GM12875 (cell line): ENCODE results near the gene TNNC2.
"Not testable (repeated sequence)": the region's sequence is repeated elsewhere in the genome, so short reads cannot be mapped to it uniquely, and the experiment has no call there.

Source experiments
- H3K4me3 ChIP-seq: one replicate; pipeline ENCODE4 v1.5.1; 2011; ENCODE audit warnings: low read depth, low read length, control low read depth
- TF ChIP-seq, protein P1 (sequence below): IDR thresholded peaks from 2 replicates; pipeline ENCODE4 v1.5.1; 2011; ENCODE audit warnings: low read depth, mild to moderate bottlenecking, control low read depth, inconsistent platforms, low read length, moderate library complexity, borderline replicate concordance; ENCODE audit not compliant: insufficient read depth

Gene TNNC2

DNA sequence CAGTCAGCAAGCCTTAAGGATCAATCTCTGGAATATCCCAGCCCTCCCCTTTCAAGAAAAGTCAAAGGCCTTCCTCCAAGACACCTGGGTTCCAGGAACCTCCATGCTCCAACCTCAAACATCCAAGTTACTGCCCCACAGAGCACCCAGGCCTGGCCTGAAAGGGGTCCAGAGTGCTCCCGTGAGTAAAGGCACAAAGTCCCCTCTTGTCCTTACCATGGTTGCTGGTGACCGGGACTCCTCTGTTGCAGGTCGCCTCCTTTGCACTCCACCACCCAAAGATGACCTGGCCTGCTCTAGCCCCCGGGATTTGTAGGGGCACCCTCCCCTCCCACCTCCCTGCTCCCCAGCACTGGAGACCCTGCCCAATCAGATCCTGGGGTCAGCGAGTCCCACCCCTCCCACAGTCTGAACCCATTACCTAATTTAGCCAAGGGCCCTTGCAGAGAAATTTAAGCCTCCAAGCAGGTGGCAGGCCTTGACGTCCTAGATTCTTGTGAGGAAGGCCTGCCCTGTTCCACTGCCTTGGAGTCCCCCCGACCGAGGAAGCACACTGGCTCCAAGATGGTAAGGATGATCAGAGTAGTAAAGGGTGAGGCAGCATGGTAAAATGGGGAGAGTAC lies at the start of gene TNNC2:
Gene TNNC2, minus strand, starts transcription at position 283 of the 623 bp plus-strand sequence. Its CDS starts 64 bp downstream, at position 219.
- no peak within 1 kb of the TSS for H3K4me3 ChIP-seq
- TF ChIP-seq, protein P1, sequence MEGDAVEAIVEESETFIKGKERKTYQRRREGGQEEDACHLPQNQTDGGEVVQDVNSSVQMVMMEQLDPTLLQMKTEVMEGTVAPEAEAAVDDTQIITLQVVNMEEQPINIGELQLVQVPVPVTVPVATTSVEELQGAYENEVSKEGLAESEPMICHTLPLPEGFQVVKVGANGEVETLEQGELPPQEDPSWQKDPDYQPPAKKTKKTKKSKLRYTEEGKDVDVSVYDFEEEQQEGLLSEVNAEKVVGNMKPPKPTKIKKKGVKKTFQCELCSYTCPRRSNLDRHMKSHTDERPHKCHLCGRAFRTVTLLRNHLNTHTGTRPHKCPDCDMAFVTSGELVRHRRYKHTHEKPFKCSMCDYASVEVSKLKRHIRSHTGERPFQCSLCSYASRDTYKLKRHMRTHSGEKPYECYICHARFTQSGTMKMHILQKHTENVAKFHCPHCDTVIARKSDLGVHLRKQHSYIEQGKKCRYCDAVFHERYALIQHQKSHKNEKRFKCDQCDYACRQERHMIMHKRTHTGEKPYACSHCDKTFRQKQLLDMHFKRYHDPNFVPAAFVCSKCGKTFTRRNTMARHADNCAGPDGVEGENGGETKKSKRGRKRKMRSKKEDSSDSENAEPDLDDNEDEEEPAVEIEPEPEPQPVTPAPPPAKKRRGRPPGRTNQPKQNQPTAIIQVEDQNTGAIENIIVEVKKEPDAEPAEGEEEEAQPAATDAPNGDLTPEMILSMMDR, result no peak

DNA sequence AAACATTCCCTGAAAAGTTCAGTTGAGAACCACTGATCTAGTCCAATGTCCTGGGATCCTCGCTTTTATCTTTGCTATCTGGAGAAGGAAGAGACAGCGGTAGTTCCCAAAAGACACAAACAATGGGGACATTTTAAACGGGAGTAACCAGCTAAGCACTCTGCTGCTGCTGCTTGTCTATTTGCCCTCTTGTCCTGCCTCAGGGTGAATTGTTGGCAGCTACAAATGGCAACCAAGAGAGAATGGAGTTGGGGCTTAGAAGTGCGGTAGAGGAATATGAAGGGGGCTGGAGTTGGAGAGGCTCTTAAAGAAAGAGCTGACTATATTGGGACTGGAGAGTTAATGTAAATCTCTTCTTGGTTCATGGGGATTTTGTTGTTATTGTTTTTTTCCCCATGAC lies 47.5 kb upstream of the TNNC2 start:
- H3K4me3 ChIP-seq, result no peak overlapping the region
- TF ChIP-seq, protein P1, result no peak

DNA sequence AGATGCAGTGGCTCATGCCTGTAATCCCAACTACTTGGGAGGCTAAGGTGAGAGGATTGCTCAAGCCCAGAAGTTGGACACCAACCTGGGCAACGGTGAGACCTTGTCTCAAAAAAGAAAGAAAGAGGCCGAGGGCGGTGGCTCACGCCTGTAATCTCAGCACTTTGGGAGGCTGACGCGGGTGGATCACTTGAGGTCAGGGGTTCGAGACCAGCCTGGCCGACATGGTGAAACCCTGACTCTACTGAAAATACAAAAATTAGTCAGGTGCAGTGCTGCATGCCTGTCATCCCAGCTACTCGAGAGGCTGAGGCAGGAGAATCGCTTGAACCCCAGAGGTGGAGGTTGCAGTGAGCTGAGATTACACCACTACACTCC lies 47.0 kb upstream of the TNNC2 start:
- not testable (repeated sequence) for H3K4me3 ChIP-seq

DNA sequence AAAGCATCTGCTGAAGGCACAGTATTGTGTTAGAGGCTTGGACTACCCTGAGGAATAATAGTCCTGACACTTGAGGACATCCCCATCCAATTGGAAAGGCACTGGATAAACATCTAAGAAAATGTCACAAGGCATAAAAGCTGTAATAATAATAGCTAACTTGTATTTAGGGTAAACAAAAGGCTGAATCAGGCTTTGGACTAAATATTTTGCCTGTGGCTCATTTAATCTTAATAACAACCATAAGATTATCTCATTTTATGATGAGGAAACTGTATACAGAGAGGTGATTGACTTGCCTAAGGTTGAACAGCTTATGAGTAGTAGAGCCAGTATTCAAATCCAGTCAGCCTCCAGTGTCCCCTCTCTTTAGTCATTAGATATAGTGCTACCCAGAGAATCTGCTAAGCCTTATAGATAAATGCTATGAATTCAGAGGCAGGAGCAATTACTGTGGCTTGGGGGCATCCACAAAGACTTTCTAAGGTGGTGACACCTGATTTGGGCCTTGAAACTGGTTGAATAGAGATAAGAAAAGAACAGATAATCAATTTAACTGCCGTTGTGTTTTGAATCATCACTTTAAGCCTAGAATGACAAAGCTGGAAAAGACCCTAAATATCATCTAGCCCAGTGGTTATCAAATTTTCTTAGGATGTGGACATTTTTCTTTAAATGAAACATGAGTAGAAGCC lies 46.4 kb upstream of the TNNC2 start:
- TF ChIP-seq, protein P1, result no peak
- H3K4me3 ChIP-seq, result no peak overlapping the region

DNA sequence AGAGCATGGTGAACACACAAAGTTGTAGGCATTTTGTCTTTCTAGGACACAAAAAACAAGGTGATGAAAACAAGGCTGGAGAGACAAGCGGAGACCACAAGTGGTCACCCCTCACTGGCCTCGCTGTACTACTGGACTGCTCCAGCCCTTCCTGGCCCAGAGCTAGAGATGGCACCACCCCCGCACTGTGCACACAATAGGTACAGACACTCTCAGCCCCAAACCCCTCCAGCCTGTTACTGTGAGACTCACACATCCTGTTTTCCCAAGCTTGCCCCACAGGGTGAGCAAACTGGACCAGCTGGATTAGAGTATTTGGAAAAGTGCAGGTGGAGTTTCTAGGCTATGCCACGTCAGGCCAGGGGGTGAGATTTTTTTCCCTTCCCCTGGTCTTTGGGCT lies 45.5 kb upstream of the TNNC2 start:
- TF ChIP-seq, protein P1, result no peak
- no peak overlapping the region for H3K4me3 ChIP-seq

DNA sequence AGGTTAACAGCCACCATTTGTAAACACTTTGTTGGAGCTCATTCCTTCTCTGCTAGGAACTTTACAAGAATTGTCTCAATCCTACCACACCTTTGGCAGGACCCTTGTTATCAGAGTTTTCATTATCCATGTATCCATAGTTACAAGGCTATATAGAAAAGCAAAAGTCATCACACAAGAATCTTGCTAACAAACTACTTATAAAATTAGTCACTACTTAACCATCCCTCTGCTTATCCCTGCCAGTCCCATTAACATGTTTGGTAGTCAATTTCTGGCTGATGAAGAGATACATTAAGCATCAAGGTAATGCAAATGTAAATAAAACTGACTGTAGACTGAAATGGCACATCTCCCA lies 40.7 kb upstream of the TNNC2 start:
- TF ChIP-seq, protein P1, result no peak
- no peak overlapping the region for H3K4me3 ChIP-seq

DNA sequence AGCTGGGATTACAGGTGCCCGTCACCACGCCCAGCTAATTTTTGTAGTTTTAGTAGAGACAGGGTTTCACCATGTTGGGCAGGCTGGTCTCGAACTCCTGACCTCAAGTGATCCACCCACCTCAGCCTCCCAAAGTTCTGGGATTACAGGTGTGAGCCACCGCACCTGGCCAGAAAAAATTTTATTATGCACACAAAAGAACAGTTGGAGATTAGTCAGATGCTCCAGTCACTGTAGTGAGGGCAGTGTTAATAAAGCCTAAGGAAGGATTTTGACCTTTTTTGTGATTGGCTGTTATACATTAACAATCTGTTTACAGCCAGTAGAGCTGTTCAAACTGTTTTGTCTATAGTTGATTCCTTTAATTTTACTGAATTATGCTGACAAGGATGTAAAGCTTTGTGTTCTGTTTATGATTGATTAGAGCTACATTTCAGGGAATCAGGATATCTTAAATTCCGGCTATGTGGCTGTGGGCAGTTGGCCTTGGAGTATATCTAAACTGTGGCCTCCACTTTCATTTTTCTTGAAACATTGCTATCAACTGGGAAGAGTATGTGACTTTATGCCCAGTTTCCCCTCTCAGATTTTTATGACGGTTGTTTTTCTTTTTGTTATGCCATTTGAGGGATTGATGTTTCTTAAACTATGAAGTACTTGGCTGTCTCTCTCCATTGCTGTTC lies 40.2 kb upstream of the TNNC2 start:
- H3K4me3 ChIP-seq, result no peak overlapping the region
- TF ChIP-seq, protein P1, result no peak
